Measurements from ENCODE around the gene HTT.
"Not testable (repeated sequence)": the region's sequence is repeated elsewhere in the genome, so short reads cannot be mapped to it uniquely, and the experiment has no call there.

Gene HTT

GRCh38 chr4:3083732-3084131 is 9.3 kb downstream of the HTT start:
- DNase-seq (ENCODE audit: low read depth): no peak
- no peak overlapping the region for H3K4me3 ChIP-seq (ENCODE audit: low read length)
- TF ChIP-seq, protein P1, sequence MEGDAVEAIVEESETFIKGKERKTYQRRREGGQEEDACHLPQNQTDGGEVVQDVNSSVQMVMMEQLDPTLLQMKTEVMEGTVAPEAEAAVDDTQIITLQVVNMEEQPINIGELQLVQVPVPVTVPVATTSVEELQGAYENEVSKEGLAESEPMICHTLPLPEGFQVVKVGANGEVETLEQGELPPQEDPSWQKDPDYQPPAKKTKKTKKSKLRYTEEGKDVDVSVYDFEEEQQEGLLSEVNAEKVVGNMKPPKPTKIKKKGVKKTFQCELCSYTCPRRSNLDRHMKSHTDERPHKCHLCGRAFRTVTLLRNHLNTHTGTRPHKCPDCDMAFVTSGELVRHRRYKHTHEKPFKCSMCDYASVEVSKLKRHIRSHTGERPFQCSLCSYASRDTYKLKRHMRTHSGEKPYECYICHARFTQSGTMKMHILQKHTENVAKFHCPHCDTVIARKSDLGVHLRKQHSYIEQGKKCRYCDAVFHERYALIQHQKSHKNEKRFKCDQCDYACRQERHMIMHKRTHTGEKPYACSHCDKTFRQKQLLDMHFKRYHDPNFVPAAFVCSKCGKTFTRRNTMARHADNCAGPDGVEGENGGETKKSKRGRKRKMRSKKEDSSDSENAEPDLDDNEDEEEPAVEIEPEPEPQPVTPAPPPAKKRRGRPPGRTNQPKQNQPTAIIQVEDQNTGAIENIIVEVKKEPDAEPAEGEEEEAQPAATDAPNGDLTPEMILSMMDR (conservative IDR thresholded peaks at IDR 0.05; ENCODE audit: low read depth, low read length): no peak

DNA sequence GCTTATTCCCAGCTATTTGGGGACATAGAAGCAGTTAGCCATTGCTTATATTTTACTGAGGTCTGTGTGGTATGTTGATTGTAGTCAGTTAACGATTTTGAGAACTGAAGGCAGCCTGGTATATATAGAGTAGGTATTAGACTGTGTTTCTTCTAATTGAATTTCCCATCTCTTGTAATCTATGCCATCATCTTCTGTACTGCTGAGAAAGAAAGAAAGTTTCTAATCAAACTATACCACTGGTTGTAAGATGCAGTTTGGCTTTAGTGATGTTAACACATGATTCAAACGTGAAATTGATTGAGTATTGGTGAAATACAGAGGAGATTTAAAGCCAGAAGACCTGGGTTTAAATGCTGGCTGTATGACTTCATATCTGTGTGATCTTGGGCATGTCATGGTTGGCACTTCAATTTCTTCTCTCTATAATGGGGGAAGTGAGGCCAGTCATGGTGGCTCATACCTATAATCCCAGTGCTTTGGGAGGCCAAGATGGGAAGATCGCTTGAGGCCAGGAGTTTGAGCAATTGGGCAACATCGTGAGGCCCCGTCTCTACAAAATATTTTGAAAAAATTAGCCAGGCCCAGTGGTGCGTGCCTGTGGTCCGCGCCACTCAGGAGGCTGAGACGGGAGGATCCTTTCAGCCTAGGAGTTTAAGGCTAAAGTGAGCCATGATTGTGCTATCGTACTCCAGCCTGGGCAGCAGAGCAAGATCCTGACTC is 11.6 kb downstream of the HTT start:
- no peak for DNase-seq (ENCODE audit: low read depth)
- no peak overlapping the region for H3K4me3 ChIP-seq (ENCODE audit: low read length)
- TF ChIP-seq, protein P1 (conservative IDR thresholded peaks at IDR 0.05; ENCODE audit: low read depth, low read length): no peak

DNA sequence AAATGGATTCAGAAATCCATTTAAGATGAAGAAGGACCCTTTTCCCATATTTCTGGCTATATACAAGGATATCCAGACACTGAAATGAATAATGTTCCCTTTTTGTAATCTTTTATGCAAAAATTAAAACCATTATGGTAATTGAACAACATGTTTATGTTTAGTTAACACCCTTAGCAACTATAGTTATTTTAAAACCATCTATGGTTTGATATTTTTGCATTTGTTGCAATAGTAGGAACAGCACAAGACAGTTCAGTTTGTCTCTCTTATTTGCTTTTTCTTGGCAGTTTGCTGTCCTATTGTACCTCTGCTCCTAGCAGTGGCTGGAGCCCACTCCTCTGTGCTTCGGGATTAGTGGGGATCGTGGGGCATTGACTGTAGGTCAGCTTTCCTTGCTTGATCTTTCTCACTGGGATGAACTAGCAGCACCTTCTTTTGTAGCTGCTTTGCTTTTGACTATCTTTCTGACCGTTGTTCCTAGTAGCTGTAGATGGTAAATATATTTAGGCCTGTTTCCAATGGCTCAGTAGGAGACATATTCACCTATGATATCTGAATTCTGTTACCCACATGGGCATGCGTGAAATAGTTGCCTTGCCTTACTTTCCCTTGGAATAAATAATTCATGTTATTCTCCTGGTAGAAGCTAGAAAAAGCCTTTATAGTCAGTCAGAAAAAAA is 12.8 kb downstream of the HTT start:
- DNase-seq (ENCODE audit: low read depth): no peak
- no peak overlapping the region for H3K4me3 ChIP-seq (ENCODE audit: low read length)
- TF ChIP-seq, protein P1 (conservative IDR thresholded peaks at IDR 0.05; ENCODE audit: low read depth, low read length): no peak

DNA sequence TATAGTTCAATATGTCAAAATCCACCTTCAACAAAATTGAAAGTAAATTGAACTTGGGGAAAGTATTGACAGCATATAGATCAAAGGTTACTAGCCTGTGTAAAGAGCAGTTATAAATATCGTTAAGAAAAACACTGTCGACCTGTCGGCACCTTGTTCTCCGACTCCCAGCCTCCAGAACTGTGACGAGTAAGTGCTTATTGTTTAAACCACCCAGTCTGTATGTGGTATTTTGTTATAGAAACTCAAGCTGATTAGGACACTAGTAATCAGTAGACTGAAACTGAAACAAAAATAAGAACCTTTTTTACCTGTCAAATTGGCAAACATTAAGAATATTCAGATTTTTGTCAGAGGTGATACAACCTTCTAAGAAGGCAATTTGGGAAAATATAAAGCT is 17.0 kb downstream of the HTT start:
- TF ChIP-seq, protein P1 (conservative IDR thresholded peaks at IDR 0.05; ENCODE audit: low read depth, low read length): no peak
- H3K4me3 ChIP-seq (ENCODE audit: low read length): no peak overlapping the region
- DNase-seq (ENCODE audit: low read depth): no peak

GRCh38 chr4:3094701-3095100 is 20.2 kb downstream of the HTT start:
- not testable (repeated sequence) for DNase-seq (ENCODE audit: low read depth); H3K4me3 ChIP-seq (ENCODE audit: low read length)

DNA sequence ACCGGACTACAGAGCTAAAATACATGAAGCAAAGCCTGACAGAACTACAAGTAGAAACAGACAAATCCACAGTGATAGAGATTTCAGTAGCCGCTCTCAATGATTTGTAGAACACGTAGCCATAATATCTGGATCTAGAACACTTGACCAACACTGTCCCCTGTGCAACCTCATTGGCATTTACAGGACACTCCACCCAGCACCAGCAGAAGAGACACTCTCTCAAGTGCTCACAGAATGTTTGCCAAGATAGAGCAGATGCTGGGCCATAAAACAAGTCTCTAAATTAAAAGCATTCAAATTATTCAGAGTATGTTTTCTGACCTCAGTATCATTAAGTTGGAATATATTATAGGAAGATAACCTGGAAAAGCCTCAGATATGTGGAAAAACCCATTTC is 21.7 kb downstream of the HTT start:
- TF ChIP-seq, protein P1 (conservative IDR thresholded peaks at IDR 0.05; ENCODE audit: low read depth, low read length): no peak
- DNase-seq (ENCODE audit: low read depth): no peak
- H3K4me3 ChIP-seq (ENCODE audit: low read length): no peak overlapping the region

GRCh38 chr4:3098346-3098745 is 23.9 kb downstream of the HTT start:
- DNase-seq (ENCODE audit: low read depth): no peak
- TF ChIP-seq, protein P1 (conservative IDR thresholded peaks at IDR 0.05; ENCODE audit: low read depth, low read length): no peak
- H3K4me3 ChIP-seq (ENCODE audit: low read length): no peak overlapping the region
